Measurements from ENCODE around the gene TAS2R1.

The TAS2R1 gene

GRCh38 chr5:9610364-9610763 is 19.8 kb downstream of the TAS2R1 start:
- H3K9me3 ChIP-seq (replicated peaks; ENCODE audit: insufficient read depth, low read length), result no peaks in the 10 kb centered on the region
- H3K27me3 ChIP-seq (replicated peaks; ENCODE audit: insufficient read depth, low read length), result no peaks in the 10 kb centered on the region
- H3K9me2 ChIP-seq (replicated peaks; ENCODE audit: insufficient read depth, low read length), result no peaks in the 10 kb centered on the region
- H3K9ac ChIP-seq (ENCODE audit: low read length), result no peak overlapping the region
- TF ChIP-seq EZH2phosphoT487 (IDR thresholded peaks at IDR 0.05; ENCODE audit: low read length) (no peak), CTCF (IDR thresholded peaks at IDR 0.05; ENCODE audit: low read length) (no peak), EZH2 (optimal IDR thresholded peaks at IDR 0.05; ENCODE audit: low read depth, low read length) (no peak)
- H3K27ac ChIP-seq (ENCODE audit: low read length), result no peak overlapping the region
- no peaks in the 10 kb centered on the region for H3K79me2 ChIP-seq (ENCODE audit: low read length)
- H4K20me1 ChIP-seq (ENCODE audit: insufficient read depth, low read length), result no peaks in the 10 kb centered on the region
- no peaks in the 10 kb centered on the region for H3F3A ChIP-seq (ENCODE audit: insufficient read depth, low read length)
- H3K36me3 ChIP-seq (replicated peaks; ENCODE audit: insufficient read depth, low read length), result no peaks in the 10 kb centered on the region
- no peak overlapping the region for H3K4me2 ChIP-seq (ENCODE audit: low read depth, low read length)
- H2AFZ ChIP-seq (ENCODE audit: low read length), result no peak overlapping the region
- no peaks in the 10 kb centered on the region for H3K4me1 ChIP-seq (ENCODE audit: low read length)
- DNase-seq, result no peak
- no peak overlapping the region for H3K4me3 ChIP-seq (ENCODE audit: low read length)

- Histone ChIP-seq H3K36me3 (replicated peaks; ENCODE audit: insufficient read depth, low read length) (no peaks in the 10 kb centered on the region), H3K27ac (ENCODE audit: low read length) (no peak overlapping the region), H3K27me3 (replicated peaks; ENCODE audit: insufficient read depth, low read length) (no peaks in the 10 kb centered on the region), H3K4me1 (ENCODE audit: low read length) (no peaks in the 10 kb centered on the region), H3F3A (ENCODE audit: insufficient read depth, low read length) (no peaks in the 10 kb centered on the region), H2AFZ (ENCODE audit: low read length) (no peak overlapping the region), H3K4me2 (ENCODE audit: low read depth, low read length) (no peak overlapping the region), H3K9ac (ENCODE audit: low read length) (no peak overlapping the region), H4K20me1 (ENCODE audit: insufficient read depth, low read length) (no peaks in the 10 kb centered on the region), H3K9me2 (replicated peaks; ENCODE audit: insufficient read depth, low read length) (no peaks in the 10 kb centered on the region), H3K9me3 (replicated peaks; ENCODE audit: insufficient read depth, low read length) (no peaks in the 10 kb centered on the region), H3K4me3 (ENCODE audit: low read length) (no peak overlapping the region), H3K79me2 (ENCODE audit: low read length) (no peaks in the 10 kb centered on the region)
- DNase-seq, result no peak
- no peak for TF ChIP-seq EZH2 (optimal IDR thresholded peaks at IDR 0.05; ENCODE audit: low read depth, low read length)
- no peak for TF ChIP-seq EZH2phosphoT487 (IDR thresholded peaks at IDR 0.05; ENCODE audit: low read length)
- no peak for TF ChIP-seq CTCF (IDR thresholded peaks at IDR 0.05; ENCODE audit: low read length)
Observed at GRCh38 chr5:9608093-9608492, 22.1 kb downstream of the TAS2R1 start.

GRCh38 chr5:9605041-9605838 is 24.9 kb downstream of the TAS2R1 start:
- H3K4me1 ChIP-seq (ENCODE audit: low read length), result no peaks in the 10 kb centered on the region
- no peaks in the 10 kb centered on the region for H4K20me1 ChIP-seq (ENCODE audit: insufficient read depth, low read length)
- H3K36me3 ChIP-seq (replicated peaks; ENCODE audit: insufficient read depth, low read length), result no peaks in the 10 kb centered on the region
- no peaks in the 10 kb centered on the region for H3K9me3 ChIP-seq (replicated peaks; ENCODE audit: insufficient read depth, low read length)
- TF ChIP-seq EZH2 (optimal IDR thresholded peaks at IDR 0.05; ENCODE audit: low read depth, low read length) (no peak), CTCF (IDR thresholded peaks at IDR 0.05; ENCODE audit: low read length) (no peak), EZH2phosphoT487 (IDR thresholded peaks at IDR 0.05; ENCODE audit: low read length) (no peak)
- H3K27me3 ChIP-seq (replicated peaks; ENCODE audit: insufficient read depth, low read length), result no peaks in the 10 kb centered on the region
- H2AFZ ChIP-seq (ENCODE audit: low read length), result no peak overlapping the region
- H3K4me3 ChIP-seq (ENCODE audit: low read length), result no peak overlapping the region
- H3F3A ChIP-seq (ENCODE audit: insufficient read depth, low read length), result no peaks in the 10 kb centered on the region
- H3K4me2 ChIP-seq (ENCODE audit: low read depth, low read length), result no peak overlapping the region
- no peaks in the 10 kb centered on the region for H3K79me2 ChIP-seq (ENCODE audit: low read length)
- no peak for DNase-seq
- no peaks in the 10 kb centered on the region for H3K9me2 ChIP-seq (replicated peaks; ENCODE audit: insufficient read depth, low read length)
- H3K27ac ChIP-seq (ENCODE audit: low read length), result no peak overlapping the region
- no peak overlapping the region for H3K9ac ChIP-seq (ENCODE audit: low read length)

Data from MM.1S (cell line).